ENCODE data around the gene SPA17. TPM values are rescaled to one million over a fixed set of nuclear protein-coding genes. Genes with fewer than 3 reads are reported as not detected.
A peak's percentile ranks its signal among the peaks of the same experiment; 100 is the strongest.

The SPA17 gene
- polyA plus RNA-seq, 3 donors: 0.75 to 6.7 (median 4.2) TPM

- WGBS (ENCODE audit: insufficient coverage): 97% methylated on average over 3 of the region's 3 CpGs
- intact Hi-C loops (cut with micrococcal nuclease): loop anchor here in 1 of 2 donors (5.0 to 10.0 kb wide), 2 partner anchors 127 to 170 kb away; no protein-coding TSS in a partner anchor
- Mint-ChIP-seq H3K4me3 (no peak overlapping the region), H3K36me3 (peaks cover 4 to 8% of the 10 kb centered on the region in 2 donors), H3K27ac (no peak overlapping the region), H3K27me3 (ENCODE audit: low read depth in 3 of 3) (no peaks in the 10 kb centered on the region), H3K4me1 (peaks cover 14% of the 10 kb centered on the region), H3K9me3 (peaks cover 0 to 2% (median 0%) of the 10 kb centered on the region in 7 donors)
- Histone ChIP-seq H4K20me1 (ENCODE audit: insufficient read depth, low read length) (no peaks in the 10 kb centered on the region), H3K27ac (ENCODE audit: low read depth in 1 of 2, low read length in 2 of 2) (no peak overlapping the region), H3K4me3 (replicated peaks in 1 of 3; ENCODE audit: low read depth in 2 of 3, low read length in 3 of 3) (no peak overlapping the region), H3K27me3 (ENCODE audit: control insufficient read depth in 2 of 2, insufficient read depth in 2 of 2, low read length in 2 of 2) (no peaks in the 10 kb centered on the region), H3K79me2 (ENCODE audit: insufficient read depth, low read length) (no peaks in the 10 kb centered on the region), H2AFZ (ENCODE audit: insufficient read depth, low read depth, low read length, poor library complexity, severe bottlenecking) (no peak overlapping the region), H3K36me3 (replicated peaks in 1 of 2; ENCODE audit: control insufficient read depth in 1 of 2, insufficient read depth in 2 of 2, low read length in 2 of 2) (no peaks in the 10 kb centered on the region), H3K9ac (ENCODE audit: insufficient read depth, low read length, poor library complexity, severe bottlenecking) (no peak overlapping the region), H3K4me2 (replicated peaks; ENCODE audit: extremely low read depth, low read length, poor library complexity, severe bottlenecking) (no peak overlapping the region), H3K9me3 (replicated peaks in 1 of 2; ENCODE audit: control insufficient read depth in 1 of 2, insufficient read depth in 1 of 2, low read length in 2 of 2) (no peaks in the 10 kb centered on the region), H3K4me1 (ENCODE audit: control insufficient read depth in 1 of 2, insufficient read depth in 2 of 2, low read length in 2 of 2) (peaks cover 9 to 12% of the 10 kb centered on the region in 2 donors)
- DNase-seq: no peak
- no peak for TF ChIP-seq CTCF (IDR thresholded peaks at IDR 0.05)
Measured at GRCh38 chr11:124667601-124668000, 6.1 kb upstream of the SPA17 start.

GRCh38 chr11:124669193-124669592, 4.5 kb upstream of the SPA17 start:
- peak; percentile 89 for TF ChIP-seq CTCF (IDR thresholded peaks at IDR 0.05)
- no peak overlapping the region for H3K4me3 Mint-ChIP-seq
- Histone ChIP-seq H3K9ac (ENCODE audit: insufficient read depth, low read length, poor library complexity, severe bottlenecking) (no peak overlapping the region), H3K27me3 (ENCODE audit: control insufficient read depth in 2 of 2, insufficient read depth in 2 of 2, low read length in 2 of 2) (no peaks in the 10 kb centered on the region), H3K9me3 (replicated peaks in 1 of 2; ENCODE audit: control insufficient read depth in 1 of 2, insufficient read depth in 1 of 2, low read length in 2 of 2) (no peaks in the 10 kb centered on the region), H3K79me2 (ENCODE audit: insufficient read depth, low read length) (no peaks in the 10 kb centered on the region), H3K4me3 (replicated peaks in 1 of 3; ENCODE audit: low read depth in 2 of 3, low read length in 3 of 3) (no peak overlapping the region), H3K4me1 (ENCODE audit: control insufficient read depth in 1 of 2, insufficient read depth in 2 of 2, low read length in 2 of 2) (peaks cover 20 to 22% of the 10 kb centered on the region in 2 donors), H3K36me3 (replicated peaks in 1 of 2; ENCODE audit: control insufficient read depth in 1 of 2, insufficient read depth in 2 of 2, low read length in 2 of 2) (no peaks in the 10 kb centered on the region), H3K27ac (ENCODE audit: low read depth in 1 of 2, low read length in 2 of 2) (no peak overlapping the region), H3K4me2 (replicated peaks; ENCODE audit: extremely low read depth, low read length, poor library complexity, severe bottlenecking) (no peak overlapping the region), H4K20me1 (ENCODE audit: insufficient read depth, low read length) (no peaks in the 10 kb centered on the region), H2AFZ (ENCODE audit: insufficient read depth, low read depth, low read length, poor library complexity, severe bottlenecking) (no peak overlapping the region)
- H3K27ac Mint-ChIP-seq: no peak overlapping the region
- H3K9me3 Mint-ChIP-seq: peaks cover 0 to 2% (median 0%) of the 10 kb centered on the region in 7 donors
- intact Hi-C loops (cut with micrococcal nuclease): loop anchor here (1.0 to 10.0 kb wide), 4 partner anchors 94 to 168 kb away; no protein-coding TSS in a partner anchor
- H3K27me3 Mint-ChIP-seq (ENCODE audit: low read depth in 3 of 3): no peaks in the 10 kb centered on the region
- peak; percentile 36 to 60 (median 58) for DNase-seq
- H3K36me3 Mint-ChIP-seq: peaks cover 4 to 8% of the 10 kb centered on the region in 2 donors
- peaks cover 23% of the 10 kb centered on the region for H3K4me1 Mint-ChIP-seq
- 28% methylated on average over 3 of the region's 8 CpGs for WGBS (ENCODE audit: insufficient coverage)

Data from CD14-positive monocyte (primary cell).